Hair follicle dermal papilla cell (primary cell): ENCODE data around the gene LRRC45. TPM values are rescaled to one million over a fixed set of nuclear protein-coding genes. Genes with fewer than 3 reads are reported as not detected.

Experiments used
- total RNA-seq: library from RNA; depleted of rRNA; stranded (reverse); fragments of >200 nt; gene quantifications from 2 replicates; pipeline ENCODE4 v1.2.3, GENCODE V29; 2012

Gene LRRC45
- total RNA-seq, result 9.2 and 10.4 TPM in 2 replicates

GRCh38 chr17:82022981-82023446 lies at the start of gene LRRC45:
LRRC45 (plus strand) TSS chr17:82023305; CDS start chr17:82023644, 339 bp downstream.

GRCh38 chr17:81977211-81977808 lies 45.8 kb upstream of the LRRC45 start, which contains the start of gene ASPSCR1:
ASPSCR1 (plus strand) TSS chr17:81977629; CDS start chr17:81977647, 18 bp downstream.

GRCh38 chr17:82022310-82022980 lies 660 bp upstream of the LRRC45 start, which contains the start of gene CENPX:
CENPX (minus strand) TSS chr17:82022878; CDS start chr17:82022861, 17 bp downstream.

GRCh38 chr17:82031303-82031884 lies 8.3 kb downstream of the LRRC45 start, which contains the start of gene RAC3:
RAC3 (plus strand) TSS chr17:82031678; CDS start chr17:82031762, 84 bp downstream.

GRCh38 chr17:82037092-82037888 lies 14.2 kb downstream of the LRRC45 start, which contains the start of gene DCXR:
DCXR (minus strand) TSS chr17:82037697; CDS start chr17:82037682, 15 bp downstream.

GRCh38 chr17:82051776-82052637 lies 28.9 kb downstream of the LRRC45 start, which contains the start of the genes GPS1 and RFNG:
GPS1 (plus strand) TSS chr17:82051898; CDS start chr17:82051932, 34 bp downstream.
RFNG (minus strand) TSS chr17:82051811; CDS start chr17:82051766, 45 bp downstream.

GRCh38 chr17:82065638-82066303 lies 42.7 kb downstream of the LRRC45 start, which contains the start of gene DUS1L:
DUS1L (minus strand) TSS chr17:82065804; CDS start chr17:82065059, 745 bp downstream.

Other genes with a start within 250 kb of the LRRC45 start
- gene GCGR, start 219.2 kb upstream of the LRRC45 start, total RNA-seq, result not detected in 2 replicates
- gene MCRIP1, start 190.0 kb upstream of the LRRC45 start, total RNA-seq, result 88.6 and 90.3 TPM in 2 replicates
- not detected in 2 replicates for gene PPP1R27, start 188.3 kb upstream of the LRRC45 start, total RNA-seq
- gene P4HB, start 162.8 kb upstream of the LRRC45 start, total RNA-seq, result 1,150 and 1,536 TPM in 2 replicates
- gene ARHGDIA, start 152.0 kb upstream of the LRRC45 start, total RNA-seq, result 181 and 187 TPM in 2 replicates
- gene ALYREF, start 131.7 kb upstream of the LRRC45 start, total RNA-seq, result 54.5 and 57.2 TPM in 2 replicates
- 67.8 and 93.4 TPM in 2 replicates for gene ANAPC11, start 131.6 kb upstream of the LRRC45 start, total RNA-seq
- 0.49 and 1.3 TPM in 2 replicates for gene NPB, start 121.1 kb upstream of the LRRC45 start, total RNA-seq
- 75.6 and 91.4 TPM in 2 replicates for gene PCYT2, start 111.9 kb upstream of the LRRC45 start, total RNA-seq
- 17.5 and 27.3 TPM in 2 replicates for gene SIRT7, start 105.1 kb upstream of the LRRC45 start, total RNA-seq
- gene MAFG, start 95.6 kb upstream of the LRRC45 start, total RNA-seq, result 27.2 and 33.3 TPM in 2 replicates
- gene PYCR1, start 86.0 kb upstream of the LRRC45 start, total RNA-seq, result 130 and 146 TPM in 2 replicates
- not detected in 2 replicates for gene MYADML2, start 76.1 kb upstream of the LRRC45 start, total RNA-seq
- gene NOTUM, start 62.1 kb upstream of the LRRC45 start, total RNA-seq, result not detected in 2 replicates
- gene ASPSCR1, start 45.7 kb upstream of the LRRC45 start, total RNA-seq, result 32.3 and 33.8 TPM in 2 replicates
- gene CENPX, start 427 bp upstream of the LRRC45 start, total RNA-seq, result 13.5 and 14.9 TPM in 2 replicates
- 5.0 and 5.5 TPM in 2 replicates for gene RAC3, start 8.4 kb downstream of the LRRC45 start, total RNA-seq
- gene DCXR, start 14.4 kb downstream of the LRRC45 start, total RNA-seq, result 29.9 and 35.8 TPM in 2 replicates
- gene RFNG, start 28.5 kb downstream of the LRRC45 start, total RNA-seq, result 56.5 and 59.9 TPM in 2 replicates
- gene GPS1, start 28.6 kb downstream of the LRRC45 start, total RNA-seq, result 95.2 and 105 TPM in 2 replicates
- 50.3 and 53.1 TPM in 2 replicates for gene DUS1L, start 42.5 kb downstream of the LRRC45 start, total RNA-seq
- gene FASN, start 74.9 kb downstream of the LRRC45 start, total RNA-seq, result 227 and 302 TPM in 2 replicates
- gene CCDC57, start 189.5 kb downstream of the LRRC45 start, total RNA-seq, result 21.1 and 30.3 TPM in 2 replicates
- gene SLC16A3, start 205.7 kb downstream of the LRRC45 start, total RNA-seq, result 191 and 226 TPM in 2 replicates